Panc1 (cell line): ENCODE measurements around the gene TMEM100. TPM values are rescaled to one million over a fixed set of nuclear protein-coding genes. Genes with fewer than 3 reads are reported as not detected.
A peak's percentile ranks its signal among the peaks of the same experiment; 100 is the strongest.

Experiments used
- ATAC-seq: fragments of 200-7000 bp; cut with Tn5 transposase; 2 replicates; pipeline ENCODE4 v1.9.1; 2020; ENCODE audit warnings: mild to moderate bottlenecking, moderate library complexity
- Bru-seq: library from RNA; stranded (reverse); fragments of 400-500 nt; gene quantifications from one replicate; lab custom pipeline; 2021; lab: Mats Ljungman, UMichigan
- BruChase-seq, 2 experiments: library from RNA; stranded (reverse); fragments of 400-500 nt; gene quantifications; one replicate each; lab custom pipeline; 2021; lab: Mats Ljungman, UMichigan
- BruUV-seq: library from RNA; stranded (reverse); fragments of 400-500 nt; replicated peaks from 2 replicates; lab custom pipeline; 2021; lab: Mats Ljungman, UMichigan
- CTCF ChIA-PET: fragments of 300-600 bp; sonication (Branson Sonifier 250); formaldehyde crosslinking; loops from one replicate; lab custom pipeline; 2022; ENCODE audit warnings: antibody characterized with exemption; lab: Charles Lee
- POLR2A ChIA-PET: fragments of 300-600 bp; sonication (Branson Sonifier 250); formaldehyde crosslinking; loops from one replicate; lab custom pipeline; 2022; ENCODE audit warnings: antibody characterized with exemption; lab: Charles Lee
- DNase-seq: peaks from one replicate; pipeline ENCODE4 v3.0.0-alpha.2; 2010; ENCODE audit warnings: low read depth, low spot score
- H3K27ac ChIP-seq: 2 replicates; pipeline ENCODE4 v1.5.1; 2011; ENCODE audit warnings: mild to moderate bottlenecking, low read length, inconsistent platforms
- H3K27me3 ChIP-seq: fragments of 200-500 bp; sonication (Bioruptor generic); 2 replicates; pipeline ENCODE4 v1.6.0; 2014; ENCODE audit warnings: low read length, inconsistent platforms; ENCODE audit not compliant: control insufficient read depth, insufficient read depth
- H3K36me3 ChIP-seq: fragments of 200-500 bp; sonication (Bioruptor generic); 2 replicates; pipeline ENCODE4 v1.5.1; 2014; ENCODE audit warnings: inconsistent platforms, mild to moderate bottlenecking, low read length, moderate library complexity; ENCODE audit not compliant: control insufficient read depth, insufficient read depth
- H3K4me1 ChIP-seq: 2 replicates; pipeline ENCODE4 v1.5.1; 2011; ENCODE audit warnings: inconsistent platforms, mild to moderate bottlenecking, low read length, moderate library complexity; ENCODE audit not compliant: control insufficient read depth, insufficient read depth
- H3K4me3 ChIP-seq, 2 experiments: 2 replicates each; pipeline ENCODE4 v1.5.1; 2011 to 2012; ENCODE audit warnings: low read depth in 2 of 2, low read length in 2 of 2, mild to moderate bottlenecking in 2 of 2, inconsistent platforms in 1 of 2, moderate library complexity in 1 of 2
- H3K9me3 ChIP-seq: fragments of 200-500 bp; sonication (Bioruptor generic); 2 replicates; pipeline ENCODE4 v1.5.1; 2014; ENCODE audit warnings: low read depth, mild to moderate bottlenecking, inconsistent platforms, low read length, moderate library complexity; ENCODE audit not compliant: control insufficient read depth, insufficient read depth
- CTCF ChIP-seq: fragments of 450-650 bp; IDR thresholded peaks from 2 replicates; pipeline ENCODE4 v1.5.1; 2017; ENCODE audit warnings: mild to moderate bottlenecking
- POLR2AphosphoS5 ChIP-seq: IDR thresholded peaks from 2 replicates; pipeline ENCODE4 v1.6.1; 2012; ENCODE audit warnings: mild to moderate bottlenecking, low read depth, low read length, moderate library complexity
- SIN3A ChIP-seq: IDR thresholded peaks from 2 replicates; pipeline ENCODE4 v1.6.1; 2012; ENCODE audit warnings: low read depth, mild to moderate bottlenecking, low read length, moderate library complexity, borderline replicate concordance; ENCODE audit not compliant: insufficient read depth
- TCF7L2 ChIP-seq: IDR thresholded peaks from 2 replicates; pipeline ENCODE4 v1.6.1; 2011; ENCODE audit warnings: mild to moderate bottlenecking, low read depth, low read length, inconsistent platforms
- in situ Hi-C: cut with HindIII; loops from 2 replicates; pipeline ENCODE4 v1.10.0; 2016; ENCODE audit warnings: low sequenced_read_pairs, low pct_unique_long_range_greater_than_20kb
- intact Hi-C: fragments of 100-400 bp; cut with micrococcal nuclease; formaldehyde crosslinking; loops from one replicate; pipeline ENCODE4 v1.10.0; 2022; ENCODE audit not compliant: unreplicated experiment
- long read RNA-seq: library from polyadenylated mRNA; unstranded; transcript quantifications from one replicate; pipeline ENCODE4 v2.0.0, GENCODE V29; 2021; ENCODE audit not compliant: unreplicated experiment
- polyA plus RNA-seq: library from polyadenylated mRNA; unstranded; fragments of >200 nt; gene quantifications from one replicate; pipeline ENCODE4 v1.2.1, GENCODE V29; 2012; ENCODE audit warnings: missing spikeins; ENCODE audit not compliant: insufficient read length
- total RNA-seq: library from RNA; stranded (reverse); gene quantifications from one replicate; pipeline ENCODE4 v1.2.1, GENCODE V29; 2021; ENCODE audit not compliant: unreplicated experiment
- TF ChIP-seq, protein P1 (sequence below), 2 experiments: IDR thresholded peaks; 2 replicates each; pipeline ENCODE4 v1.6.1; 2011 to 2012; ENCODE audit warnings: low read depth in 2 of 2, control low read depth in 1 of 2, low read length in 1 of 2, mild to moderate bottlenecking in 1 of 2, moderate library complexity in 1 of 2; ENCODE audit not compliant: insufficient read depth in 1 of 2

Gene TMEM100
- total RNA-seq (0.10 TPM), Bru-seq, nascent RNA (not detected), BruChase-seq, experiment 1, labeled RNA remaining after a 2-hour chase (percentile 13 among the genes with signal in this experiment), BruChase-seq, experiment 2, labeled RNA remaining after a 6-hour chase (percentile 14 among the genes with signal in this experiment)
- 0.17 TPM for polyA plus RNA-seq
- long read RNA-seq = 0 reads

- POLR2A ChIA-PET = interaction anchor here (0.6 kb wide), 1 partner anchor 10 kb away, joined by 4 read pairs; no protein-coding TSS in a partner anchor
- 0 out of 2 replicates have a peak, but pooled peaks cover 5% of the 10 kb centered on the region for H3K4me1 ChIP-seq
- DNase-seq (no peak), ATAC-seq (peak; percentile 43; the same call in 1 of the 2 replicates)
- TF ChIP-seq, protein P1, sequence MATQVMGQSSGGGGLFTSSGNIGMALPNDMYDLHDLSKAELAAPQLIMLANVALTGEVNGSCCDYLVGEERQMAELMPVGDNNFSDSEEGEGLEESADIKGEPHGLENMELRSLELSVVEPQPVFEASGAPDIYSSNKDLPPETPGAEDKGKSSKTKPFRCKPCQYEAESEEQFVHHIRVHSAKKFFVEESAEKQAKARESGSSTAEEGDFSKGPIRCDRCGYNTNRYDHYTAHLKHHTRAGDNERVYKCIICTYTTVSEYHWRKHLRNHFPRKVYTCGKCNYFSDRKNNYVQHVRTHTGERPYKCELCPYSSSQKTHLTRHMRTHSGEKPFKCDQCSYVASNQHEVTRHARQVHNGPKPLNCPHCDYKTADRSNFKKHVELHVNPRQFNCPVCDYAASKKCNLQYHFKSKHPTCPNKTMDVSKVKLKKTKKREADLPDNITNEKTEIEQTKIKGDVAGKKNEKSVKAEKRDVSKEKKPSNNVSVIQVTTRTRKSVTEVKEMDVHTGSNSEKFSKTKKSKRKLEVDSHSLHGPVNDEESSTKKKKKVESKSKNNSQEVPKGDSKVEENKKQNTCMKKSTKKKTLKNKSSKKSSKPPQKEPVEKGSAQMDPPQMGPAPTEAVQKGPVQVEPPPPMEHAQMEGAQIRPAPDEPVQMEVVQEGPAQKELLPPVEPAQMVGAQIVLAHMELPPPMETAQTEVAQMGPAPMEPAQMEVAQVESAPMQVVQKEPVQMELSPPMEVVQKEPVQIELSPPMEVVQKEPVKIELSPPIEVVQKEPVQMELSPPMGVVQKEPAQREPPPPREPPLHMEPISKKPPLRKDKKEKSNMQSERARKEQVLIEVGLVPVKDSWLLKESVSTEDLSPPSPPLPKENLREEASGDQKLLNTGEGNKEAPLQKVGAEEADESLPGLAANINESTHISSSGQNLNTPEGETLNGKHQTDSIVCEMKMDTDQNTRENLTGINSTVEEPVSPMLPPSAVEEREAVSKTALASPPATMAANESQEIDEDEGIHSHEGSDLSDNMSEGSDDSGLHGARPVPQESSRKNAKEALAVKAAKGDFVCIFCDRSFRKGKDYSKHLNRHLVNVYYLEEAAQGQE (IDR thresholded peaks at IDR 0.05; ENCODE audit: insufficient read depth in 1 of 2, low read depth in 2 of 2, low read length in 1 of 2) = no peak
- no peak for TF ChIP-seq POLR2AphosphoS5
- no peak for TF ChIP-seq CTCF
- TF ChIP-seq TCF7L2 = no peak
- no peak for TF ChIP-seq SIN3A
- CTCF ChIA-PET = no interaction called here
- no peaks in the 10 kb centered on the region for H3K9me3 ChIP-seq
- no peak within 1 kb of the TSS for H3K27ac ChIP-seq
- peak within 1 kb of the TSS; percentile 17 to 29 for H3K4me3 ChIP-seq
- H3K36me3 ChIP-seq = no peaks in the 10 kb centered on the region
- H3K27me3 ChIP-seq = peaks cover 19% of the 10 kb centered on the region
- in situ Hi-C loops (no loop called here), intact Hi-C loops (no loop called here)
- no TSS peak for BruUV-seq
Observed at GRCh38 chr17:55722742-55723487, at the start of gene TMEM100. Gene TMEM100, minus strand, starts transcription at chr17:55722864. Its CDS starts 1,794 bp downstream, at chr17:55721070.

DNA sequence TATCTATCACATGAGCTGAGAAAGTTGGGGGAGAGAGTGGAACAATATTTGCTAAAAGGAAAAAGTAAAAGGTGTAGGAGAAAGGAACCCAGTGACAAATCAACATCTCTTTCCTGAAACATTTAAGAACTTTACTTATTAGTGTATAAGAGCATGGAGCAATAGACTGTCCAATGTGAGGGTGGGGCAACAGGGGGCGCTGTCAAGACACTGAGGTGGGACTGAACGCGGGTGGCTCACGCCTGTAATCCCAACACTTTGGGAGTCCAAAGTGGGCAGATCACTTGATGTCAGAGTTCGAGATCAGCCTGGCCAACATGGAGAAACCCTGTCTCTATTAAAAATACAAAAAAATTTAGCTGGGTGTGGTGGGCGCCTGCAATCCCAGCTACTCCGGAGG, 49.4 kb upstream of the TMEM100 start:
- no TSS peak for BruUV-seq
- DNase-seq (no peak), ATAC-seq (no peak)
- in situ Hi-C loops (no loop called here), intact Hi-C loops (loop anchor here (10.0 kb wide), 1 partner anchor 167 kb away; no protein-coding TSS in a partner anchor)
- 0 out of 2 replicates have a peak, but pooled peaks cover 5% of the 10 kb centered on the region for H3K4me1 ChIP-seq
- ChIA-PET POLR2A (no interaction called here), CTCF (no interaction called here)
- H3K4me3 ChIP-seq = no peak overlapping the region
- no peak overlapping the region for H3K27ac ChIP-seq
- no peaks in the 10 kb centered on the region for H3K27me3 ChIP-seq
- TF ChIP-seq CTCF (no peak; the same call in 1 of the 2 replicates), POLR2AphosphoS5 (no peak), TCF7L2 (no peak), SIN3A (no peak)
- TF ChIP-seq, protein P1 (IDR thresholded peaks at IDR 0.05; ENCODE audit: insufficient read depth in 1 of 2, low read depth in 2 of 2, low read length in 1 of 2) = no peak
- H3K36me3 ChIP-seq = no peaks in the 10 kb centered on the region
- H3K9me3 ChIP-seq = no peaks in the 10 kb centered on the region
